Ectodermal cell (in vitro differentiated cells): ENCODE results near the gene SH2D4B.

Experiments used
- H3K27ac ChIP-seq: 2 replicates; pipeline ENCODE4 v1.7.0; 2013; ENCODE audit warnings: mild to moderate bottlenecking, low read depth, low read length; ENCODE audit not compliant: insufficient read depth, poor library complexity, severe bottlenecking
- H3K27me3 ChIP-seq: 2 replicates; pipeline ENCODE4 v1.7.0; 2013; ENCODE audit warnings: mild to moderate bottlenecking, low read length; ENCODE audit not compliant: insufficient read depth, control insufficient read depth, poor library complexity, severe bottlenecking
- H3K36me3 ChIP-seq: one replicate; pipeline ENCODE4 v1.7.0; 2013; ENCODE audit warnings: low read length; ENCODE audit not compliant: control insufficient read depth, insufficient read depth
- H3K4me1 ChIP-seq: one replicate; pipeline ENCODE4 v1.7.0; 2013; ENCODE audit warnings: low read length; ENCODE audit not compliant: control insufficient read depth, insufficient read depth
- H3K4me3 ChIP-seq: 2 replicates; pipeline ENCODE4 v1.7.0; 2013; ENCODE audit warnings: low read depth, low read length, control low read depth; ENCODE audit not compliant: insufficient read depth
- H3K9me3 ChIP-seq: 2 replicates; pipeline ENCODE4 v1.7.0; 2013; ENCODE audit warnings: mild to moderate bottlenecking, low read length, moderate library complexity; ENCODE audit not compliant: control insufficient read depth
- WGBS, 2 experiments: methylation state at CpG; one replicate each; pipeline ENCODE4 v1.1.7; 2013; ENCODE audit warnings: missing lambda C conversion rate in 2 of 2; 5-methylcytosine and 5-hydroxymethylcytosine counted together

SH2D4B gene

GRCh38 chr10:80517416-80518142 lies 20.1 kb upstream of the SH2D4B start:
- 95 to 97% methylated on average over 21 of the region's 21 CpGs for WGBS, 2 experiments
- no peak overlapping the region for H3K4me3 ChIP-seq
- H3K4me1 ChIP-seq, result no peaks in the 10 kb centered on the region
- H3K27ac ChIP-seq, result no peak overlapping the region
- H3K27me3 ChIP-seq, result no peaks in the 10 kb centered on the region
- peaks cover 50% of the 10 kb centered on the region for H3K36me3 ChIP-seq
- no peaks in the 10 kb centered on the region for H3K9me3 ChIP-seq

- Histone ChIP-seq H3K9me3 (no peaks in the 10 kb centered on the region), H3K36me3 (peaks cover 45% of the 10 kb centered on the region), H3K27ac (no peak overlapping the region), H3K4me1 (no peaks in the 10 kb centered on the region), H3K27me3 (no peaks in the 10 kb centered on the region), H3K4me3 (no peak overlapping the region)
- WGBS, 2 experiments, result 96 to 97% methylated on average over 12 to 16 of the region's 17 CpGs
Observed at GRCh38 chr10:80518143-80518806, 19.4 kb upstream of the SH2D4B start.

- 92 to 96% methylated on average over 7 of the region's 7 CpGs for WGBS, 2 experiments
- Histone ChIP-seq H3K36me3 (peaks cover 39% of the 10 kb centered on the region), H3K27ac (no peak overlapping the region)
Observed at GRCh38 chr10:80518807-80519360, 18.8 kb upstream of the SH2D4B start.

GRCh38 chr10:80519936-80520650 lies 17.6 kb upstream of the SH2D4B start:
- no peak overlapping the region for H3K4me3 ChIP-seq
- H3K27ac ChIP-seq, result no peak overlapping the region
- peaks cover 29% of the 10 kb centered on the region for H3K36me3 ChIP-seq
- H3K27me3 ChIP-seq, result no peaks in the 10 kb centered on the region
- no peaks in the 10 kb centered on the region for H3K4me1 ChIP-seq
- no peaks in the 10 kb centered on the region for H3K9me3 ChIP-seq
- 91 to 92% methylated on average over 14 of the region's 14 CpGs for WGBS, 2 experiments

More at GRCh38 chr10:80518807-80519360, 18.8 kb upstream of the SH2D4B start:
- Histone ChIP-seq H3K4me1 (no peaks in the 10 kb centered on the region), H3K4me3 (no peak overlapping the region), H3K27me3 (no peaks in the 10 kb centered on the region), H3K9me3 (no peaks in the 10 kb centered on the region)

GRCh38 chr10:80520661-80521470 lies 16.8 kb upstream of the SH2D4B start:
- H3K4me1 ChIP-seq, result no peaks in the 10 kb centered on the region
- 89 to 92% methylated on average over 10 of the region's 10 CpGs for WGBS, 2 experiments
- peaks cover 29% of the 10 kb centered on the region for H3K36me3 ChIP-seq
- H3K9me3 ChIP-seq, result no peaks in the 10 kb centered on the region
- no peaks in the 10 kb centered on the region for H3K27me3 ChIP-seq
- no peak overlapping the region for H3K27ac ChIP-seq
- H3K4me3 ChIP-seq, result no peak overlapping the region

- Histone ChIP-seq H3K27me3 (no peaks in the 10 kb centered on the region), H3K4me1 (no peaks in the 10 kb centered on the region), H3K27ac (no peak overlapping the region), H3K9me3 (no peaks in the 10 kb centered on the region), H3K36me3 (peaks cover 12% of the 10 kb centered on the region), H3K4me3 (no peak overlapping the region)
- 86 to 91% methylated on average over 7 of the region's 8 CpGs for WGBS, 2 experiments
Observed at GRCh38 chr10:80522756-80523363, 14.8 kb upstream of the SH2D4B start.

- Histone ChIP-seq H3K4me3 (no peak overlapping the region), H3K9me3 (no peaks in the 10 kb centered on the region), H3K27ac (no peak overlapping the region), H3K27me3 (no peaks in the 10 kb centered on the region), H3K4me1 (no peaks in the 10 kb centered on the region), H3K36me3 (peaks cover 3% of the 10 kb centered on the region)
- WGBS, 2 experiments, result 90 to 95% methylated on average over 6 of the region's 6 CpGs
Observed at GRCh38 chr10:80523773-80524172, 13.9 kb upstream of the SH2D4B start.

GRCh38 chr10:80524190-80524909 lies 13.4 kb upstream of the SH2D4B start:
- no peaks in the 10 kb centered on the region for H3K36me3 ChIP-seq
- no peak overlapping the region for H3K27ac ChIP-seq
- no peaks in the 10 kb centered on the region for H3K27me3 ChIP-seq
- H3K4me1 ChIP-seq, result no peaks in the 10 kb centered on the region
- H3K9me3 ChIP-seq, result no peaks in the 10 kb centered on the region
- WGBS, 2 experiments, result 92 to 93% methylated on average over 12 of the region's 12 CpGs
- no peak overlapping the region for H3K4me3 ChIP-seq

GRCh38 chr10:80526218-80526617 lies 11.5 kb upstream of the SH2D4B start:
- Histone ChIP-seq H3K27ac (no peak overlapping the region), H3K9me3 (no peaks in the 10 kb centered on the region), H3K27me3 (no peaks in the 10 kb centered on the region), H3K4me1 (no peaks in the 10 kb centered on the region), H3K36me3 (no peaks in the 10 kb centered on the region), H3K4me3 (no peak overlapping the region)
- 92 to 97% methylated on average over 2 of the region's 2 CpGs for WGBS, 2 experiments
